HepG2 (cell line): ENCODE results near the gene KIFAP3. TPM values are rescaled to one million over a fixed set of nuclear protein-coding genes. Genes with fewer than 3 reads are reported as not detected.

ENCODE experiments used
- ATAC-seq: fragments of 200-7000 bp; cut with Tn5 transposase; 3 replicates; pipeline ENCODE4 v1.9.1; 2020; ENCODE audit warnings: mild to moderate bottlenecking, moderate library complexity
- BruUV-seq: library from RNA; stranded (reverse); fragments of 400-500 nt; replicated peaks from 2 replicates; lab custom pipeline; 2021; lab: Mats Ljungman, UMichigan
- CTCF ChIA-PET: fragments of 300-600 bp; formaldehyde crosslinking; extraction: SDS; loops from one replicate; lab custom pipeline; 2021; ENCODE audit warnings: low total read pairs, inconsistent platforms, low intra/inter-chr PET ratio; lab: Yijun Ruan, JAX
- POLR2A ChIA-PET: fragments of 350-600 bp; sonication (Branson Sonifier 250); formaldehyde crosslinking; loops from one replicate; lab custom pipeline; 2020; ENCODE audit warnings: antibody characterized with exemption, inconsistent platforms; lab: Yijun Ruan, JAX
- DNase-seq: peaks from one replicate; pipeline ENCODE4 v3.0.0-alpha.2; 2015; ENCODE audit warnings: low spot score
- FAIRE-seq: peaks from 3 replicates; lab custom pipeline; 2011; peaks lifted over from hg19 to GRCh38; lab: Jason Lieb, UNC
- H2AFZ ChIP-seq: one replicate; pipeline ENCODE4 v1.6.1; 2011; ENCODE audit warnings: low read length, inconsistent platforms
- H3K27ac ChIP-seq: fragments of 300-600 bp; 3 replicates; pipeline ENCODE4 v1.8.0; 2011; ENCODE audit warnings: mixed run types, mild to moderate bottlenecking, mixed read lengths, low read length, inconsistent platforms; ENCODE audit not compliant: insufficient read depth; ENCODE audit errors: extremely low read length
- H3K27me3 ChIP-seq, 2 experiments: fragments of 200-600 bp in 1 of 2; 2 replicates in 1 of 2; 3 replicates in 1 of 2; pipeline versions ENCODE4 v1.6.0 to v1.8.0; 2011; ENCODE audit warnings: low read length in 2 of 2, mild to moderate bottlenecking in 2 of 2, moderate library complexity in 2 of 2, inconsistent platforms in 1 of 2; ENCODE audit not compliant: insufficient read depth in 2 of 2, control insufficient read depth in 1 of 2
- H3K36me3 ChIP-seq, 2 experiments: fragments of 200-600 bp in 1 of 2; replicated peaks in 1 of 2; 2 replicates in 1 of 2; 3 replicates in 1 of 2; pipeline versions ENCODE4 v1.5.1 to v1.8.0; 2011; ENCODE audit warnings: low read length in 2 of 2, inconsistent platforms in 1 of 2; ENCODE audit not compliant: insufficient read depth in 2 of 2, control insufficient read depth in 1 of 2
- H3K4me1 ChIP-seq: 2 replicates; pipeline ENCODE4 v1.5.1; 2012; ENCODE audit warnings: low read length, inconsistent platforms; ENCODE audit not compliant: insufficient read depth
- H3K4me2 ChIP-seq: 2 replicates; pipeline ENCODE4 v1.6.0; 2011; ENCODE audit warnings: low read depth, low read length, inconsistent platforms
- H3K4me3 ChIP-seq, 3 experiments: fragments of 200-600 bp in 1 of 3; sonication (generic), shearing (Covaris generic) in 1 of 3; replicated peaks in 1 of 3; 2 replicates each; pipeline ENCODE4 v1.5.1; 2011 to 2016; ENCODE audit warnings: low read length in 3 of 3, inconsistent platforms in 2 of 3, low read depth in 2 of 3, mild to moderate bottlenecking in 2 of 3, control low read depth in 1 of 3, mixed read lengths in 1 of 3; ENCODE audit not compliant: insufficient read depth in 1 of 3
- H3K79me2 ChIP-seq: one replicate; pipeline ENCODE4 v1.6.1; 2011; ENCODE audit warnings: low read length, inconsistent platforms; ENCODE audit not compliant: insufficient read depth
- H3K9ac ChIP-seq: 2 replicates; pipeline ENCODE4 v1.6.0; 2011; ENCODE audit warnings: mild to moderate bottlenecking, low read depth, low read length, inconsistent platforms; ENCODE audit not compliant: insufficient read depth
- H3K9me3 ChIP-seq: 2 replicates; pipeline ENCODE4 v1.5.1; 2012; ENCODE audit warnings: mild to moderate bottlenecking, low read length
- H4K20me1 ChIP-seq: 2 replicates; pipeline ENCODE4 v1.6.0; 2011; ENCODE audit warnings: inconsistent platforms, mild to moderate bottlenecking, low read length, moderate library complexity; ENCODE audit not compliant: insufficient read depth
- HMG20B ChIP-seq: conservative IDR thresholded peaks from 2 replicates; pipeline ENCODE4 v1.6.1; 2016; ENCODE audit warnings: missing genetic modification reagents, missing compliant biosample characterization
- POLR2A ChIP-seq, 2 experiments: IDR thresholded peaks; 2 replicates each; pipeline ENCODE4 v1.6.1; 2011; ENCODE audit warnings: low read depth in 2 of 2, low read length in 2 of 2, mild to moderate bottlenecking in 1 of 2, moderate library complexity in 1 of 2; ENCODE audit not compliant: insufficient read depth in 1 of 2
- PPARG ChIP-seq: conservative IDR thresholded peaks from 2 replicates; pipeline ENCODE4 v1.6.1; 2016; ENCODE audit warnings: missing biosample characterization, missing genetic modification reagents
- SCMH1 ChIP-seq: sonication (generic); formaldehyde crosslinking; IDR thresholded peaks from 2 replicates; pipeline ENCODE4 v1.9.0; 2021; ENCODE audit warnings: missing genetic modification reagents, mild to moderate bottlenecking, borderline replicate concordance
- SMARCE1 ChIP-seq: fragments of 450-650 bp; IDR thresholded peaks from 2 replicates; pipeline ENCODE4 v1.6.1; 2017; ENCODE audit warnings: borderline replicate concordance
- ZNF230 ChIP-seq: sonication (generic); formaldehyde crosslinking; IDR thresholded peaks from 2 replicates; pipeline ENCODE4 v1.4.0; 2020; ENCODE audit warnings: mild to moderate bottlenecking, missing genetic modification reagents
- ZNF383 ChIP-seq: sonication (generic); formaldehyde crosslinking; IDR thresholded peaks from 2 replicates; pipeline ENCODE4 v1.4.0; 2020; ENCODE audit warnings: missing genetic modification reagents, mild to moderate bottlenecking, borderline replicate concordance
- ZSCAN25 ChIP-seq: sonication (generic); formaldehyde crosslinking; IDR thresholded peaks from 2 replicates; pipeline ENCODE4 v1.8.0; 2022; ENCODE audit warnings: mild to moderate bottlenecking, missing genetic modification reagents
- WGBS: methylation state at CpG from one replicate; pipeline ENCODE4 v1.1.6; 2017; ENCODE audit warnings: low lambda C conversion rate; 5-methylcytosine and 5-hydroxymethylcytosine counted together
- in situ Hi-C: cut with HindIII; loops from 2 replicates; pipeline ENCODE4 v1.10.0; 2017; ENCODE audit warnings: low pct_unique_long_range_greater_than_20kb; ENCODE audit not compliant: extremely low pct_ligation_motif_present
- intact Hi-C: fragments of 100-400 bp; cut with micrococcal nuclease; formaldehyde crosslinking; loops from one replicate; pipeline ENCODE4 v1.10.0; 2022; ENCODE audit not compliant: unreplicated experiment
- polyA plus RNA-seq, 8 experiments: library from polyadenylated mRNA; depleted of rRNA in 3 of 8; stranded (reverse) in 7 of 8; unstranded in 1 of 8; fragments of >200 nt; fragmentation: Illumina TruSeq in 4 of 8; extraction: Trizol in 4 of 8; gene quantifications; 2 replicates each; pipeline versions ENCODE4 v1.2.1 to v1.2.3, GENCODE V29; 2011 to 2016; ENCODE audit warnings: low read depth in 4 of 8, missing spikeins in 1 of 8, mixed read lengths in 1 of 8; ENCODE audit not compliant: insufficient read depth in 1 of 8
- total RNA-seq, 5 experiments: library from RNA; depleted of rRNA; stranded (reverse); fragments of >200 nt; fragmentation: Illumina TruSeq; extraction: Trizol; gene quantifications; 2 replicates each; pipeline ENCODE4 v1.2.3, GENCODE V29; 2016; ENCODE audit warnings: low read depth in 1 of 5
- TF ChIP-seq, protein P1 (sequence below): sonication (generic); formaldehyde crosslinking; IDR thresholded peaks from 2 replicates; pipeline ENCODE4 v1.4.0; 2020; ENCODE audit warnings: missing genetic modification reagents
- TF ChIP-seq, protein P2 (sequence below): IDR thresholded peaks from 2 replicates; pipeline ENCODE4 v1.6.1; 2016; ENCODE audit warnings: missing genetic modification reagents, missing compliant biosample characterization

KIFAP3 gene
- total and polyA plus RNA-seq, 2 of the 13 experiments (the other 11 are each of a cell fraction or from before 2014, with no cell fraction given), result 3.4 to 10.0 TPM

GRCh38 chr1:169989246-169989645 lies 85.2 kb downstream of the KIFAP3 start:
- Histone ChIP-seq H3K9ac (no peak overlapping the region), H3K27ac (no peak overlapping the region), H3K9me3 (no peaks in the 10 kb centered on the region), H3K27me3 (no peaks in the 10 kb centered on the region; a peak in 1 of 5 replicates), H4K20me1 (no peaks in the 10 kb centered on the region), H2AFZ (no peak overlapping the region), H3K79me2 (no peaks in the 10 kb centered on the region), H3K36me3 (no peaks in the 10 kb centered on the region), H3K4me3 (no peak overlapping the region), H3K4me2 (no peak overlapping the region), H3K4me1 (no peaks in the 10 kb centered on the region)
- TF ChIP-seq, protein P1, sequence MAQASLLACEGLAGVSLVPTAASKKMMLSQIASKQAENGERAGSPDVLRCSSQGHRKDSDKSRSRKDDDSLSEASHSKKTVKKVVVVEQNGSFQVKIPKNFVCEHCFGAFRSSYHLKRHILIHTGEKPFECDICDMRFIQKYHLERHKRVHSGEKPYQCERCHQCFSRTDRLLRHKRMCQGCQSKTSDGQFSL (CRISPR knock-in tag), result no peak
- TF ChIP-seq SCMH1 (CRISPR knock-in tag) (no peak), POLR2A (IDR thresholded peaks at IDR 0.05; ENCODE audit: insufficient read depth in 1 of 2, low read depth in 2 of 2, low read length in 2 of 2) (no peak), PPARG (CRISPR knock-in tag) (no peak), ZSCAN25 (CRISPR knock-in tag) (no peak), HMG20B (CRISPR knock-in tag) (no peak), ZNF230 (CRISPR knock-in tag) (no peak), ZNF383 (CRISPR knock-in tag) (no peak), SMARCE1 (no peak)
- TF ChIP-seq, protein P2, sequence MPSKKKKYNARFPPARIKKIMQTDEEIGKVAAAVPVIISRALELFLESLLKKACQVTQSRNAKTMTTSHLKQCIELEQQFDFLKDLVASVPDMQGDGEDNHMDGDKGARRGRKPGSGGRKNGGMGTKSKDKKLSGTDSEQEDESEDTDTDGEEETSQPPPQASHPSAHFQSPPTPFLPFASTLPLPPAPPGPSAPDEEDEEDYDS (CRISPR knock-in tag), result no peak
- intact Hi-C loops (no loop called here), in situ Hi-C loops (no loop called here)
- BruUV-seq, result no TSS peak
- DNase-seq (no peak), FAIRE-seq (no peak), ATAC-seq (no peak)
- ChIA-PET POLR2A (no interaction called here), CTCF (no interaction called here)
- 57% methylated on average over 2 of the region's 2 CpGs for WGBS
